SK-N-SH treated with all-trans-retinoic acid at 6 μM for 48 hours (cell line): ENCODE data around the gene CCDC106.

Source experiments
- ATAC-seq: fragments of 200-7000 bp; cut with Tn5 transposase; 3 replicates; pipeline ENCODE4 v1.9.1; 2020; ENCODE audit warnings: mild to moderate bottlenecking, moderate library complexity
- ARNTL ChIP-seq: fragments of 450-650 bp; formaldehyde crosslinking; IDR thresholded peaks from 2 replicates; pipeline ENCODE4 v1.5.0; 2020; ENCODE audit warnings: low read depth, mild to moderate bottlenecking, moderate library complexity, borderline replicate concordance
- BACH2 ChIP-seq: fragments of 250-450 bp; sonication (Bioruptor Pico); IDR thresholded peaks from 2 replicates; pipeline ENCODE4 v1.9.0; 2021; ENCODE audit warnings: mild to moderate bottlenecking, borderline replicate concordance
- CSDC2 ChIP-seq: fragments of 250-450 bp; sonication (Bioruptor Pico); IDR thresholded peaks from 2 replicates; pipeline ENCODE4 v1.5.0; 2020; ENCODE audit warnings: mild to moderate bottlenecking, moderate library complexity
- ESRRG ChIP-seq: fragments of 250-450 bp; sonication (Bioruptor Pico); IDR thresholded peaks from 2 replicates; pipeline ENCODE4 v1.6.1; 2021; ENCODE audit warnings: mild to moderate bottlenecking
- GLIS3 ChIP-seq: fragments of 250-450 bp; sonication (Bioruptor Pico); IDR thresholded peaks from 2 replicates; pipeline ENCODE4 v1.5.0; 2020; ENCODE audit warnings: mild to moderate bottlenecking, moderate library complexity
- ISL1 ChIP-seq: fragments of 250-450 bp; sonication (Bioruptor Pico); IDR thresholded peaks from 2 replicates; pipeline ENCODE4 v2.1.2; 2022; ENCODE audit warnings: mild to moderate bottlenecking, moderate library complexity
- PPARA ChIP-seq: fragments of 250-450 bp; sonication (Bioruptor Pico); IDR thresholded peaks from 2 replicates; pipeline ENCODE4 v1.5.0; 2020; ENCODE audit warnings: mild to moderate bottlenecking, borderline replicate concordance
- RARB ChIP-seq: fragments of 250-450 bp; sonication (Bioruptor Pico); IDR thresholded peaks from 2 replicates; pipeline ENCODE4 v1.8.0; 2021; ENCODE audit warnings: mild to moderate bottlenecking, moderate library complexity
- SNAI2 ChIP-seq: fragments of 250-450 bp; sonication (Bioruptor Pico); IDR thresholded peaks from 2 replicates; pipeline ENCODE4 v1.5.0; 2020; ENCODE audit warnings: mild to moderate bottlenecking, moderate library complexity
- TCF4 ChIP-seq: fragments of 250-450 bp; sonication (Bioruptor Pico); IDR thresholded peaks from 2 replicates; pipeline ENCODE4 v1.8.0; 2021; ENCODE audit warnings: mild to moderate bottlenecking, moderate library complexity, borderline replicate concordance
- TOX ChIP-seq: fragments of 250-450 bp; sonication (Bioruptor Pico); IDR thresholded peaks from 2 replicates; pipeline ENCODE4 v1.8.0; 2021; ENCODE audit warnings: mild to moderate bottlenecking, moderate library complexity, borderline replicate concordance
- TSHZ2 ChIP-seq: fragments of 250-450 bp; sonication (Bioruptor Pico); IDR thresholded peaks from 2 replicates; pipeline ENCODE4 v1.5.0; 2020; ENCODE audit warnings: mild to moderate bottlenecking, moderate library complexity
- ZC3H10 ChIP-seq: fragments of 250-450 bp; sonication (Bioruptor Pico); IDR thresholded peaks from 2 replicates; pipeline ENCODE4 v1.5.1; 2021; ENCODE audit warnings: mild to moderate bottlenecking, moderate library complexity
- ZFP3 ChIP-seq: fragments of 250-450 bp; sonication (Bioruptor Pico); IDR thresholded peaks from 2 replicates; pipeline ENCODE4 v1.5.0; 2020; ENCODE audit warnings: mild to moderate bottlenecking, moderate library complexity
- ZFP30 ChIP-seq: fragments of 450-650 bp; formaldehyde crosslinking; IDR thresholded peaks from 2 replicates; pipeline ENCODE4 v1.5.0; 2022; ENCODE audit warnings: mild to moderate bottlenecking, moderate library complexity
- ZNF565 ChIP-seq: fragments of 450-650 bp; formaldehyde crosslinking; conservative IDR thresholded peaks from 2 replicates; pipeline ENCODE4 v1.5.0; 2020; ENCODE audit warnings: low read depth, mild to moderate bottlenecking, moderate library complexity
- ZNF8 ChIP-seq: fragments of 450-650 bp; formaldehyde crosslinking; IDR thresholded peaks from 2 replicates; pipeline ENCODE4 v1.5.0; 2020; ENCODE audit warnings: mild to moderate bottlenecking, moderate library complexity
- TF ChIP-seq, protein P1 (sequence below): fragments of 250-450 bp; sonication (Bioruptor Pico); IDR thresholded peaks from 2 replicates; pipeline ENCODE4 v1.5.1; 2021; ENCODE audit warnings: mild to moderate bottlenecking, moderate library complexity
- TF ChIP-seq, protein P2 (sequence below): fragments of 250-450 bp; sonication (Bioruptor Pico); IDR thresholded peaks from 2 replicates; pipeline ENCODE4 v1.5.1; 2020; ENCODE audit warnings: low read depth, mild to moderate bottlenecking, moderate library complexity
- TF ChIP-seq, protein P3 (sequence below): fragments of 250-450 bp; sonication (Bioruptor Pico); IDR thresholded peaks from 2 replicates; pipeline ENCODE4 v1.8.0; 2020; ENCODE audit warnings: mild to moderate bottlenecking, moderate library complexity, borderline replicate concordance

Gene CCDC106

DNA sequence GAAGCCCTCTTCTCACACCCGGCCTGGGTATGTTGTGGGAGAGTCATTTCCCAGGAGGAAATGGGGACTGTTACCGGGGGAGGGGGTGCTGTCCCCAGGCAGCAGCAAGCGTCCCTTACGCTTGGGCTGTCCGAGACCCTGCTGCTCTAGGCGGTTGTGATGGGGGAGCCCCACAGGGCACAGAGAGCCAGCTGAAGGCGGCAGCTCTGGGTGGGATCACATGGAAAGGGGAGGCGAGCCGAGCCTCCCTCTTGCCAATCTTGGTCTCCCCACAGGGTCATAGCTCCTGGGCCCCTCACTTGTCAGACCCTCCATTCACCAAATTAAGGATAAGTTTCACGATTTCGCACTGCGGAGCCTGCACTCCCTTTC, 49.0 kb downstream of the CCDC106 start:
- TF ChIP-seq PPARA (CRISPR knock-in tag) (no peak), ZNF8 (CRISPR knock-in tag) (no peak), TCF4 (CRISPR knock-in tag) (no peak), ZNF565 (no peak), GLIS3 (CRISPR knock-in tag) (no peak), ZFP3 (CRISPR knock-in tag) (no peak), ARNTL (CRISPR knock-in tag) (no peak), ZFP30 (no peak), SNAI2 (CRISPR knock-in tag) (no peak), ISL1 (CRISPR knock-in tag) (no peak), BACH2 (CRISPR knock-in tag) (no peak), ESRRG (no peak)
- TF ChIP-seq, protein P1, sequence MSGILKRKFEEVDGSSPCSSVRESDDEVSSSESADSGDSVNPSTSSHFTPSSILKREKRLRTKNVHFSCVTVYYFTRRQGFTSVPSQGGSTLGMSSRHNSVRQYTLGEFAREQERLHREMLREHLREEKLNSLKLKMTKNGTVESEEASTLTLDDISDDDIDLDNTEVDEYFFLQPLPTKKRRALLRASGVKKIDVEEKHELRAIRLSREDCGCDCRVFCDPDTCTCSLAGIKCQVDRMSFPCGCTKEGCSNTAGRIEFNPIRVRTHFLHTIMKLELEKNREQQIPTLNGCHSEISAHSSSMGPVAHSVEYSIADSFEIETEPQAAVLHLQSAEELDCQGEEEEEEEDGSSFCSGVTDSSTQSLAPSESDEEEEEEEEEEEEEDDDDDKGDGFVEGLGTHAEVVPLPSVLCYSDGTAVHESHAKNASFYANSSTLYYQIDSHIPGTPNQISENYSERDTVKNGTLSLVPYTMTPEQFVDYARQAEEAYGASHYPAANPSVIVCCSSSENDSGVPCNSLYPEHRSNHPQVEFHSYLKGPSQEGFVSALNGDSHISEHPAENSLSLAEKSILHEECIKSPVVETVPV (CRISPR knock-in tag): no peak
- TF ChIP-seq, protein P2, sequence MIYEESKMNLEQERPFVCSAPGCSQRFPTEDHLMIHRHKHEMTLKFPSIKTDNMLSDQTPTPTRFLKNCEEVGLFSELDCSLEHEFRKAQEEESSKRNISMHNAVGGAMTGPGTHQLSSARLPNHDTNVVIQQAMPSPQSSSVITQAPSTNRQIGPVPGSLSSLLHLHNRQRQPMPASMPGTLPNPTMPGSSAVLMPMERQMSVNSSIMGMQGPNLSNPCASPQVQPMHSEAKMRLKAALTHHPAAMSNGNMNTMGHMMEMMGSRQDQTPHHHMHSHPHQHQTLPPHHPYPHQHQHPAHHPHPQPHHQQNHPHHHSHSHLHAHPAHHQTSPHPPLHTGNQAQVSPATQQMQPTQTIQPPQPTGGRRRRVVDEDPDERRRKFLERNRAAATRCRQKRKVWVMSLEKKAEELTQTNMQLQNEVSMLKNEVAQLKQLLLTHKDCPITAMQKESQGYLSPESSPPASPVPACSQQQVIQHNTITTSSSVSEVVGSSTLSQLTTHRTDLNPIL (CRISPR knock-in tag): no peak
- TF ChIP-seq, protein P3, sequence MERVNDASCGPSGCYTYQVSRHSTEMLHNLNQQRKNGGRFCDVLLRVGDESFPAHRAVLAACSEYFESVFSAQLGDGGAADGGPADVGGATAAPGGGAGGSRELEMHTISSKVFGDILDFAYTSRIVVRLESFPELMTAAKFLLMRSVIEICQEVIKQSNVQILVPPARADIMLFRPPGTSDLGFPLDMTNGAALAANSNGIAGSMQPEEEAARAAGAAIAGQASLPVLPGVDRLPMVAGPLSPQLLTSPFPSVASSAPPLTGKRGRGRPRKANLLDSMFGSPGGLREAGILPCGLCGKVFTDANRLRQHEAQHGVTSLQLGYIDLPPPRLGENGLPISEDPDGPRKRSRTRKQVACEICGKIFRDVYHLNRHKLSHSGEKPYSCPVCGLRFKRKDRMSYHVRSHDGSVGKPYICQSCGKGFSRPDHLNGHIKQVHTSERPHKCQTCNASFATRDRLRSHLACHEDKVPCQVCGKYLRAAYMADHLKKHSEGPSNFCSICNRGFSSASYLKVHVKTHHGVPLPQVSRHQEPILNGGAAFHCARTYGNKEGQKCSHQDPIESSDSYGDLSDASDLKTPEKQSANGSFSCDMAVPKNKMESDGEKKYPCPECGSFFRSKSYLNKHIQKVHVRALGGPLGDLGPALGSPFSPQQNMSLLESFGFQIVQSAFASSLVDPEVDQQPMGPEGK: no peak
- TF ChIP-seq, all 23 proteins: peak for 0
- ATAC-seq: no peak

DNA sequence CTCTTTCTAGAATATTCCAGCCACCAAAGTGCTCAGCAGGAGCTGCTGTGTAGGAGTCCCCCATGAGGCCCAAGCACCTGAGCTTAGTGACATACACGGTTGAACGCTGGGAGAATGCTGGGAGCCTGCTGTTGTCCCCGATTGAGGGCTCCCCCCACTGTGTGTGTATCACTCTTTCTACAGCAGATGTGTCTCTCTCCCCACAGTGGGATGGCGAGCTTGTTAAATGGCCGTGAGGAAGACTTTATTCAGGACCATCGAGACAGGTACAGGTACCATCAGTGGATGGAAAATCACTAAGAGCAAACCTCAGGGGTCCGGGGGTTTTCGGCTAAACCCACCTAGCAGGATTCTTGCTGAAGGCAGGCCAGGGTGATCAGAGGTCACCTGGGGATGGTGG, 49.7 kb downstream of the CCDC106 start:
- TF ChIP-seq TSHZ2 (CRISPR knock-in tag): no peak
- no peak for TF ChIP-seq TOX
- no peak for TF ChIP-seq CSDC2 (CRISPR knock-in tag)
- TF ChIP-seq GLIS3 (CRISPR knock-in tag): no peak
- no peak for TF ChIP-seq ARNTL (CRISPR knock-in tag)
- no peak for ATAC-seq

DNA sequence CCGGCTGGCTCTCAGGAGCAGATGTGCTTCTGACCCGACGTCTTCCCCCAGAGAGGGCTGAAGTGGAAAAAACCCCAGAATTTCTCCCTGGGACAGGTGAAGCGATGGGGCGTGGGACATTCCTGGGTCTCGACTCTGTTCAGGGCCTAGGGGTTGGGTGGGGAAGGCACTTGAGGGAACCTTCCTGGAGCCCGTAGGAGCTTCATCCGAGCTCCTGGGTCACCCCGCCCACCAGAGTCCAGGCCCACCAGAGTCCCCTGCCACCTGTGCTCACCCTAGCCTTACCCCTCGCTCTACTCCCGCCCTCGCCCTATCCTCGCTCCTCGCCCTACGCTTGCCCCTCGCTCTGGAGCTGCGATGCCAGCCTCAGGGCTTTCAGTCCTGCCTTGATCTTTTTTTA, 50.2 kb downstream of the CCDC106 start:
- no peak for ATAC-seq
- no peak for TF ChIP-seq RARB (CRISPR knock-in tag)
- no peak for TF ChIP-seq TOX
- TF ChIP-seq ZNF565: no peak
- TF ChIP-seq, protein P3: no peak
- TF ChIP-seq BACH2 (CRISPR knock-in tag): no peak
- TF ChIP-seq CSDC2 (CRISPR knock-in tag): no peak
- TF ChIP-seq ZC3H10 (CRISPR knock-in tag): no peak
- TF ChIP-seq ZFP3 (CRISPR knock-in tag): no peak
- TF ChIP-seq GLIS3 (CRISPR knock-in tag): no peak
- no peak for TF ChIP-seq ARNTL (CRISPR knock-in tag)
- no peak for TF ChIP-seq PPARA (CRISPR knock-in tag)
- TF ChIP-seq, protein P2 (CRISPR knock-in tag): no peak
- no peak for TF ChIP-seq TCF4 (CRISPR knock-in tag)
- no peak for TF ChIP-seq ESRRG
- TF ChIP-seq TSHZ2 (CRISPR knock-in tag): no peak
- TF ChIP-seq ISL1 (CRISPR knock-in tag): no peak
- no peak for TF ChIP-seq SNAI2 (CRISPR knock-in tag)
- TF ChIP-seq, all 23 proteins: peak for 0
